Astrocyte of the hippocampus (primary cell): Measurements from ENCODE around the gene SMIM9.
A peak's percentile ranks its signal among the peaks of the same experiment; 100 is the strongest.
"Not testable (repeated sequence)": the region's sequence is repeated elsewhere in the genome, so short reads cannot be mapped to it uniquely, and the experiment has no call there.

Source experiments
- DNase-seq: peaks from one replicate; pipeline ENCODE4 v3.0.0; 2011; ENCODE audit warnings: low read depth, low spot score

The SMIM9 gene

DNA sequence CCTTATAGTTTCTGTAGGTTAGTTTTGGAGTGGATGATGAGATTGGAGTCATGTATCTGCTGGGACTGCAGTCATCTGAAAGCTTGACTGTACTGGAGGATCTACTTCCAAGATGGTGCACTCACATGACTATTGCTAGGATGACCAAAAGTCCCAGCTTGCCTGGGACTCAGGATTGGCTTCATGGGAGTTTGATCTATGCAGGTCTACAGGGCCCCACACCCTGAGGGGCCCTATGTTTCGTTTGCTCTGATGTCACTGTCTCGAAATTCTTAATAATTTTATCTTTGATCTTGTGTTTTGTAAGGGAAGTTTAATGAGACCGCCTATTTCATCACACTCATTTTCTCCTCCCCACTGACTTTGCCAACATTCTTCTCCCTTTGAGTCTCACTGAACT is at the start of gene SMIM9:
SMIM9 (minus strand) TSS at position 101 of the 400 bp plus-strand sequence. CDS start 3,806 bp downstream, outside the sequence.
- no peak for DNase-seq

DNA sequence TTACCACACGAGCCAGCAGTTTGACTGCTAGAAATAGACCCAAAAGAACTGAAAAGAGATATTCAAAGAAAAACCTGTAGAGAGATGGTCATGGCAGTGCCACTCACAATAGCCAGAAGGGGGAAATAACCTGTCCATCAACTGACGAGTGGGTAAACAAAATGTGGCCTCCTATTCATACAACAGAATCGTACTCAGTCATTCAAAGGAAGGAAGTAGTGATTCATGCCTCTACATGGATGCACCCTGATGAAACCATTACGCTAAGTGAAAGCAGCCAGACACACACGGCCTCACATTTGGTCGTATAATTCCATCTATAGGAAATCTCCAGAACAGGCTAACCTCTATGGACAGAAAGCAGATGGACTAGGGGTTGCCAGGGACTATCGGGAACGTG is 49.6 kb upstream of the SMIM9 start:
- not testable (repeated sequence) for DNase-seq

DNA sequence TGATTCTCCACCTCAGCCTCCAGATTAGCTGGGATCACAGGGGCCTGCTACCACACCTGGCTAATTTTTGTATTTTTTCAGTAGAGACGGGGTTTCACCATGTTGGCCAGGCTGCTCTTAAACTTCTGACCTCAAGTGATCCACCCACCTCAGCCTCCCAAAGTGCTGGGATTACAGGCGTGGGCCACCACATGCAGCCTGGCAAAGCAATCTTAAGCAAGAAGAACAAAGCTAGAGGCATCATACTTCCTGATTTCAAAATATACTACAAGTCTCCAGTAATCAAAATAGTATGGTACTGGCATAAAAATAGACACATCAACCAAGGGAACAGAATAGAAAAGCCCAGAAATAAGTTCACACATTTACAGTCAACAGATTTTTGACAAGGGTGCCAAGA is 38.9 kb upstream of the SMIM9 start:
- no peak for DNase-seq

DNA sequence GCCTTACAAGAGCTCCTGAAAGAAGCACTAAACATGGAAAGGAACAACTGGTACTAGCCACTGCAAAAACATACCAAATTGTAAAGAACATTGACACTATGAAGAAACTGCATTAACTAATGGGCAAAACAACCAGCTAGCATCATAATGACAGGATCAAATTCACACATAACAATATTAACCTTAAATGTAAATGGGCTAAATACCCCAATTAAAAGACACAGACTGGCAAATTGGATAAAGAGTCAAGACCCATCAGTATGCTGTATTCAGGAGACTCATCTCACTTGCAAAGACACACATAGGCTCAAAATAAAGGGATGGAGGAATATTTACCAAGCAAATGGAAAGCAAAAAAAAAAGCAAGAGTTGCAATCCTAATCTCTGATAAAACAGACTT is 34.1 kb upstream of the SMIM9 start:
- not testable (repeated sequence) for DNase-seq

- DNase-seq: no peak
These were observed 20.8 kb upstream of the SMIM9 start for GRCh38 chrX:154855256-154855655.

DNA sequence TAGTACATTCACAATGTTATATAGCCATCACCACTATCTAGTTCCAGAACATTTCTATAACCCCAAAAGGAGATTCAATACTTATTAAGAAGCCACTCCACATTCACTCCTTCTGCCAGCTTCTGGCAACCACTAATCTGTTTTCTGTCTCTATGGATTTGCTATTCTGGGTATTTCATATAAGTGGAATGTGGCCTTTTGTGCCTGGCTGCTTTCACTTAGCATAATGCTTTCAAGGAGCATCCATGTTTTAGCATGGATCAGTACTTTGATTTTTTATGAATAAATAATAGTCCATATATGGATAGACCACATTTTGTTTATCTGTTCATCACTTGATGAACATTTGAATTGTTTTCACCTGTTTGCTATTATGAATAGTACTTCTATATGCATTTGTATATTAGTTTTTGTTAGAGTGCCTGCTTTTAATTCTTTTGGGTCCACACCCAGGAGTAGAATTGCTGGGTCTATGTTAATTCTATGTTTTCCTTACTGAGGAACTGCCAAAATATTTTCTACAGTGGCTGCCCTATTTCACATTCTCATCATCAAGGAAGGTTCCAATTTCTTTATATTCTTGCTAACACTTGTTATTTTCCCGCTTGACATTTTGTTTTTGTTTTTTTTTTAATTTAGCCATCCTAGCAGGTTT is 16.6 kb upstream of the SMIM9 start:
- no peak for DNase-seq

DNA sequence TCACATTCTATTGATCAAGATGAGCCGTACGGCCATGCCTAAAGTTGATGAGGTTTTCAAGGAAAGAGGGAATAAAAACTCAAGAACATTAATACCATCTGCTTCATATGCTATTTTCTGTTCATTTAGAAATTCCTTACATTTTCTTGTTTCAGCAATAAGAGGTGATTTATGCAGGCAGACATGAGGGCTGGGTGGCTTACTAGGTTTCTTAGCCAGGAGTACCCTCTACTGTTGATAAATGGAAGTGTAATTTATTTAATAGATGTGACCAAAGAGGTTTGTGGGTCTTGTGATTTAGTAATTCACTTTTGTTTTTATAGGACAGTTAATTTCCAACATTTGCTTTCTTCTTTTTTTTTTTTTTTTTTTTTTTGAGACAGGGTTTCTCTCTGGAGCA is 6.4 kb upstream of the SMIM9 start:
- DNase-seq: peak; percentile 52

DNA sequence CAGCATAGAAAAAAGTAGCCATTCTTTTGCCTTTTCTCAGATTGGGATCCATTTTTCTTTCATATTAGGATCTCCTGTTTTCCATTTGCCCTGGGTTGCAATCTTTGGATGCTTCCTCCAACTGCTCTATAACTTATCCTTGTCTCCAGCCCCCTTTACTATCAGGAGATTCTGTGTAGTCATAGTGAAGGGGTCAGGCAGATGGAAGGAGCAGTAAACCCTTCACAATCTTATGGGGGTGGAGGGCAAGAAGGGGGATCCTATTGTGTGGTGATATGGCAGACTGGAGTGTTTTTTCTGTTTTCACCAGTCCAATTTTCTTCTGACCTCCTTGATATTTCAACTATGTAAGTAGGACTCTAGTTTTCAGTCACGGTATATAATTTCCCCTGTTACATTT is 1.7 kb upstream of the SMIM9 start:
- DNase-seq: no peak

DNA sequence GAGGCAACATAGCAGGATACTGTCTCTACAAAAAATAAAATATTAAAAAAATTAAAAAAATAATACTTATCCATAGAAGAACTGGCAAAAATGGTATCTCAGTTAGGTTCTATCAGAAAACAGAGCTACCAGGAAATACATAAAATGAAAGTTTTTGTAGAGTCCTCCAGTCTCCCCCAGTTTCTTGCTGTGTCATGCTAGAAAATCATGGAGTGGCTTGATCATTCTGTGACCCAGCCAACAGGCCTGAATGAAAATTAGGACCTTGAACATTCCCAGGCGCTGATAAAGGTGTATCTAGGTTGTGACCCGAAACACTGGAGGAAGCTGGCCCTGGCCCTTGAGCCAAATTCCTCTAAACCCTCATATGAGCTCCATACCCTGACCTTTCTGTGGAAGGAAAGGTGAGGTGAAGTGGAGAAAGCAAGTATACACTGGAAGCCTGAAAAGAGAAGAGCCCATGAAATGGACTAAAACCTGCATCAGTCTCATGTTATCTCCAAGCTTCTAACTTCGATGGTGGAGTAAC is 652 bp downstream of the SMIM9 start:
- DNase-seq: no peak

DNA sequence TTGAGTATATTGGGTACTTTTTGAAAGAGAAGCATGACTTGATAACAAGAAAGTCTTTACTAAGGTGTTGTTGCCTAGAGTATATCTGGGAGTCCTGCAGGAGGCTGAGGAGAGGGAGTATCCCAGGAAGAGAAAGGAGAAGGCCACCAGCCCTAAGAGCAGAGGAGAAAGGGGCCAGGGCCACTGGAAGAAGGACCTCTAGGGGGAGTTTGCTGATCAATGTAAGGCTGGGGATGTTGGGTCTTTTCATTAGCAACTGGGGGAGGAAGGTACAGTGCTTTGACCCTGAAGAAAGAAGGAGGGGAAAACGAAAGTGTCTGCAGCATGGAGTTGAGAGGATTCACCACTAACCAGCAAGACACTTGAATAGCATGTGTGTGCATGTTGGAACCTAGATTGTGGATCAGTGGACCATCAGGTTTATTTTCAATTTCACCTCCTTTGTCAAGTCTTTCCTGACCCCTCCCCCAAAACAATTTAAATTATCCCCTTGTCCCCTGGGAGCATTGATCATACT is 4.5 kb downstream of the SMIM9 start:
- no peak for DNase-seq

DNA sequence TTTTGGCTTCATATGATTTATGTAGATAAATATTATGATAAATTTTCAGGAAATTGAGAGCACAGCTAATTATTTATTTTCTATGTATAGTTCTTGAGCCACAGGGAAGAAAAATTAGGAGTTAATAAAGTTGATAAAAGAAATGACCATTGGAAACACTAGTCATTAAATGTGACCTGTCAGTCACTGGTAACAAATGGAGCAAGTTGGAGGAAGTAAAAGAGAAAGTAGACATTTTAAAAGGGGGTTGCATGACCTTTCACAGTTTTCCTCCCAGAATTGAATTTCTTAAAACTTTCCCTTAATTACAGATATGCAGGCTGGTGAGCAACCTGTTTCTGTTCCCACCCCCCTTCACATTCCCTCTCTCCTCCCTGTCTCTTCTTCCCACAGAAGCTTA is 5.3 kb downstream of the SMIM9 start:
- DNase-seq: no peak

DNA sequence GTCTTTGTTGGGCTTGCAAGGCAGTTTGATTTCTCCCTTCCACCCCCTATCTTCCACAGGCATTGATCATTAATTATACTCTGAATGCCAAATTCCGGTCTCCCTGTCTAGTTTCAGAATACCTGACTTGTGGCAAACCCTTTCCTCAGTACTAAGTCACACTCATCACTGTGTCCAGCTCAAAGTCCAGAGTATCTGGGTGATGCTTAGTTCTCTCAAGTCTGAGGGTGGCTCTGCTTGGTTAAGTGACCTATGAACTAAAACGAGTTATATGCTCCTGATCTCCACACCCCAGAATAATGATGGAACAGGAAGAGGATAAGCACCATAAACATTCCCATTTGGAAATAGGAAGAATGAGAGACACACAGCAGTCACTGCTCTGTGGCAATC is 6.5 kb downstream of the SMIM9 start:
- no peak for DNase-seq

- DNase-seq: no peak
These were observed 7.1 kb downstream of the SMIM9 start for GRCh38 chrX:154827194-154828015.

DNA sequence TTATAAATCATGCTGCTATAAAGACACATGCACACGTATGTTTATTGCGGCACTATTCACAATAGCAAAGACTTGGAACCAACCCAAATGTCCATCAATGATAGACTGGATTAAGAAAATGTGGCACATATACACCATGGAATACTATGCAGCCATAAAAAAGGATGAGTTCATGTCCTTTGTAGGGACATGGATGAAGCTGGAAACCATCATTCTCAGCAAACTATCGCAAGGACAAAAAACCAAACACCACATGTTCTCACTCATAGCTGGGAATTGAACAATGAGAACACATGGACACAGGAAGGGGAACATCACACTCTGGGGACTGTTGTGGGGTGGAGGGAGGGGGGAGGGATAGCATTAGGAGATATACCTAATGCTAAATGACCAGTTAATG is 8.9 kb downstream of the SMIM9 start:
- DNase-seq: not testable (repeated sequence)

DNA sequence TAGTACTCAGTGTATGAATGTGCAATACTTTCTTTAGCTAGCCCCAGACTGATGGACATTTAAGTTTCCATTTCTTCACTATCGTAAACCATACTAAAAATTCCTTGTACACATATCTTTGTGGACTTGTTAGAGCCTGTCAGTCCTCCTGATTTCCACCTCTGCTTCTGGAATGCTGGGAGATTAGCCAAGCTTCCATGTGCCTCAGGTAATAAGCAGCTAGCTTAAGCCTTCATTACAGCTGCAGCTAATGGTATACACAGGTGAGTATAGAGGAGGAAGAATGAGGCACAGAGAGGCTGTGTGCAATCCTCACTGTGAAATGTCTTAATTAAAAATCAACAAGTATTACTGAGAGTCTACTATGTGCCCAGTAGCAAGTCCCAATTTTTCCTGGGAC is 9.8 kb downstream of the SMIM9 start:
- no peak for DNase-seq

DNA sequence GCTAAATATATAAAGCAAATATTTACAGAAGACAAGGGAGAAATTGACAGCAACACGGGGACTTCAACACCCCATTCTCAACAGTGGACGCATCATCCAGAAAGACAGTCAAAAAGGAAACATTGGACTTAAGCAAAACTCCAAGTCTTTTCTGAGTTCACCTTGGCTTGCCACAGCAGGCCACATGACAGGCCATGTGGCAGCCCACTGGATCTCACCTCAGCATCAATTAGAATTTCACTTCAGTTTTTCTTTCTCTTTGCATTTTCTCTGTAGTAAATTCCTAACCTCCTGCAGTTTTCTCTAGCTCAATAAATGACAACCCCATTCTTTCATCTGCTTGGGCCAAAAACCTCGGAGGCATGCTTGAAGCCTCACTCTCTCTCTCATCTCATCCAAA is 12.4 kb downstream of the SMIM9 start:
- DNase-seq: no peak

DNA sequence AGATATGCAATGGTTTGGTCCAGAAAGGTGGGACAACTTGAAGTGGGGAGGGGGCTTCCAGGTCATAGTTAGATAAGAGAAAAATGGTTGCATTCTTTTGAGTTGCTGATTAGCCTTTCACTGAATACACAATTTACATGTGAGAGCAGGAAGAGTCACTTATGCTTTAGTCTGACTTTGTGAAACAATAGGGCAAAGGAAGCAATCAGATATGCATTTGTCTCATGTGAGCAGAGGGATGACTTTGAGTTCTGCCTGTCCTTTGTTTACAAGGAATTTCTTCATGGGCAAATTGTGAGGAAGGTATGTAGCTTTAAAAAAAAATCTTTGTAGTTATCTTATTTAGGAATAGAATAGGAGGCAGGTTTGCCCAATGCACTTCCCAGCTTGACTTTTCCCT is 12.9 kb downstream of the SMIM9 start:
- DNase-seq: no peak

DNA sequence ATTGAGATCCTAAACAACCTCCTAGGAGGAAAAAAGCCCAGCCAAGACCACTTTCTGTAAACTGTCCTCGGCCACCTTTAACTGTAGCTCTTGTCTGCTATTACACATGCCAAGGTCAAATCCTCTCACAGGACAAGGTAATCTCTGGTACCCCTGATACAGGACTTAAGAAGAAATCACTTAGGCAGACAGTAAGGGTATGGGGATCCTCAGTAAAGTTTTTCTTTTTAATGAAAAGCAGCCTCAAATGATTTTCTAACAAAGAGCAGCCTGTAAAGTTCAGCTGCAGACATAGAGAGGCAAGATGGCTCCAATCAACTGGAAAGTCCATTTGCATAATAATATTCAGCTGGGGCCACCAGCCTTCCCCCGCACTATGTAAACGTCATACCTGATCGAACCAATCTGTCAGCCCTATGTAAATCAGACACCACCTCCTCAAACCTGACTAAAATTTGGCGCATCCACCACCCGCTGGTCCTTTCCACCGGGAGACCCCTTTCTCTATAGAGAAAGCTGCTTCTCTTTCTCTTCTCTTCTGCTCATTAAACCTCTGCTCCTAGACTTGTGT is 14.6 kb downstream of the SMIM9 start:
- DNase-seq: no peak

DNA sequence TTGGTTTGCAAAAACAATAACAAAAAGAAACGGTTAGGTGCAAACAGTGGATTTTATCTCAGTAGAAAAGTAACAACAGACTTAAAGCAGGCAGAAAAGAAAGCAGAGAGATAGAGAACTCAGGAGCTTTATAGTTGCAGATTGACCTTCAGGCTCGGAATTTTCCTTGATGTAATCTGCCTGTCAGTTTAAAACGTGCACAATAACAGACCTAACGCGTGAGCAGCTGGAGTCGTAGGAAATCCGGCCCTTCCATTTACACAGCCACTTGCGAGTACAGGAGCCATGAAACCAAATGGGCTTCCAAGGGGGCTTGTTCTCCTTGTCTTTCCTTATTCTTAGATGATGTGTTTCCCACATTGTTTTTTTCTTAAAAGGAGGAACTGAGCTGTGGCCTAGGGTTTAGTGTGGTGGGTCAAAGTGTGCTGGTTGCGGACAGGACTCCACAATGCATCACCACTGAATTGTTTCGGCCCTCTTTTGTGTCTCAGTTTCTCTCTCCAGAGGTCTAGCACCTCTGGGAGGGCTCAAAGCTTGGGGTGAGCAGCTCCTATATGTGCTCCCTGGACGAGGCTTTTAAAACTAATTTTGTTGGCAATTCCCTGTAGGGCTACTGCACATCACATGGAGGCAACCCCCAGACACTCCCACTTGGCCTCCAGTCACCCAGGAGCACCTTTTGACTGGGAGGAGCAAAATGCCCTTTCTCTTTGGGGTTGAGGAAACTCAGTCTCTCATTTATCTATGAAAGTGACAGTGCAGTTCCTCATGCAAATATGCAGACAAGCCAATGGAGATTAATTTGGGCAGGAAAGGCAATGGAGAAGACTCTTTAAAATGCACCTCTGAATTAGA is 15.3 kb downstream of the SMIM9 start:
- DNase-seq: no peak

DNA sequence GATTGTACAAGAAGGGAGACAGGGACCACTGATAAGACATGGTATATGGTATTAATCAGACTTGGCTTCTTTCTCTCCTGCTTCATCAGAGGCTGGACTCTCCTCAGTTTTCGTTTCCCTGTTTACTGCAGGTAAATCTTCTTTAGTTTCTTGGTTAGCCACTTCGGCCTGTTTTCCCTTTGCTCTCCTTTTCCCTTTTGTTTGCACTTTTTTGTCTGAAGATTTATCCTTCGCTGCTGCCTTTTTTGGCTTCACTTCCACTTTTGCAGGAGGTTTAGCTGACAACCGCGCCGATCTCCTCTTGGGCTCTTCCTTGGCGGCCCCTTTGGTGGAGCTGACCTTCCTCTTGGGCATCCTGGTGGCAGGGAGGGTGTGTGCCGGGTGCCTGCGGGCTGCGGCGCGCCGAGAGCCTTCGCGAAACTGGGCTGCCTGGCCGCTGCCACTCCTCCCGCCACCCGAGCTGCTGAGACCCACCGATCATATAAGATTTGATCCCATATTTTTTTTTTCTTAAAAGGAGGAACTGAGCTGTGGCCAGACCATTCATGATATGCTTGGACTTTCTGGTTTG is 17.3 kb downstream of the SMIM9 start:
- not testable (repeated sequence) for DNase-seq

DNA sequence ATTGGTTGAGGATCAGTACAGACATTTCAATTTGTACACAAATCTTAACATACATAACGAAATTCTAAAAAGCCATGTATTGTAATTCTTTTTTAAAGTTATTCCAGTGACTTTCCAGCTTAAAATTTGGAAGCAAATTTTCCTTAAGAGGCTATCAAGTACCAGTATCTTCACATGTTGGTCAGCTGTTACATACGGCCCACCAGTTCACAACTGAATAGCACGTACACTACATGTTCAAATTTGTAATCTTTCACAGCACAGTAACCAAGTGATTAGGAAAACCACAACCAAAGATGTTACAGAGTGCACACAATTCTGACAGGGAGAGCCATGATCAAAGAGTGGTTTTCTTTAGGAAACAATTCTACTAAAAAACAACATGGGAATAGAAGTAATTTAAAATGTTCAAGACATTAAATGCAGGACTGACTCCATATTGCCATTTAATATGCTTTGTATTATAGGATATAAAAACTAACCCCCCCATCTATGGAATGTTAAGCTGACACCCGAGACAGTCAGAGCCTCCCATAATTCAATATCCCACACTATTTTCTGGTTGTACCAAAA is 18.1 kb downstream of the SMIM9 start:
- not testable (repeated sequence) for DNase-seq
